ENCODE measurements around the gene RUFY2. TPM values are rescaled to one million over a fixed set of nuclear protein-coding genes. Genes with fewer than 3 reads are reported as not detected.
"Not testable (repeated sequence)": the region's sequence is repeated elsewhere in the genome, so short reads cannot be mapped to it uniquely, and the experiment has no call there.

Gene RUFY2
- total RNA-seq: 10 to 100 TPM in 3 of 6 donors, 1 to 10 TPM in 3; 8.6 to 15.5 (median 10.0) TPM
- polyA plus RNA-seq: 1 to 10 TPM; 3.6 to 7.8 TPM

DNA sequence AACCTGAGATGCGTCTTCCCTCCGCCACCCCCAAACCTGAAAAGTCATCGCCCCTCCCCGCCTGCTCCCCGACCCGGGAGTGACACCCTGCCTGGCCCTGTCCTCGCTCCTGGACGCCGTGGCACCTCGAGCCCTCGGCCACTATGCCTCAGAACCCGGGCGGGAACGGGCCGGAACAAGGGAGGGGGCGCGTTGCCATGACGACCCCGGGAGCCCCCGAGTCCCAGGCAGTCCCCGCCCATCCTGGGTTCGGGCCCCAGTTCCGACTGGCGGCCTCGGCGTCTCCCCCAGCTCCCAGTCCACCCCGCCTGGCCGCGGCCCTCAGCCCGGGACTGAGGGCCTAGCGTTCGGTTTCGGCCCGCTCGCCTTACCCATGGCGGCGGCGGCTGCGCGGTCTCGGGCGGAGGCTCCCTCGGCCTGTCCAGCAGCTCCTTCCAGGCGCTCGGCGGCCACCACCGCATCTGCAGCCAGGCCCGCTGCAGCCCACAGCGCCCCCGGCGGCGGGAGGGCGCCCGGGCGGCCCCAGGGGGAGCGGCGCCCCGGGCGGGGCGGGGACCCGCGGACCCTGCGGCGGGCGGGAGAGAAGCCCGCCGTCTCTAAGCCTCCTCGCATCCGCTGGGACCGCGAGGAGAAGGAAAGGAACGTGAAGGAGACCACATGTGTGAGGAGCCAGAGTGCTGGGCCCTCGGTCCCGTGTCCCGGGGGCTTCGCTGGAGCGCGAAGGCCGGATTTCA is at the start of gene RUFY2:
Gene RUFY2, minus strand, starts transcription at position 463 of the 734 bp plus-strand sequence. Its CDS starts 88 bp downstream, at position 375.
- TF ChIP-seq CTCF (IDR thresholded peaks at IDR 0.05): peak; percentile 25 to 84 (median 47)
- DNase-seq (peak; percentile 64 to 94 (median 82)), ATAC-seq (peak; percentile 94 to 98 (median 98)), FAIRE-seq (no peak)
- H3K36me3 ChIP-seq: no peaks in the 10 kb centered on the region
- H3K27ac ChIP-seq: peak within 1 kb of the TSS; percentile 87 to 89 (median 88)
- H3K27me3 ChIP-seq: no peaks in the 10 kb centered on the region
- H3K4me1 ChIP-seq: peaks cover 6 to 10% (median 7%) of the 10 kb centered on the region in 3 donors
- H3K4me3 ChIP-seq: peak within 1 kb of the TSS; percentile 91 to 99 (median 97)
- H3K9me3 ChIP-seq: no peaks in the 10 kb centered on the region
- intact Hi-C loops (cut with DNase I): no loop called here
- 0 to 1% methylated on average over 50 to 79 of the region's 79 CpGs for WGBS, 2 donors

- H3K36me3 ChIP-seq; intact Hi-C loops (cut with DNase I); FAIRE-seq; H3K4me1 ChIP-seq; H3K27me3 ChIP-seq; H3K4me3 ChIP-seq; H3K27ac ChIP-seq; ATAC-seq; H3K9me3 ChIP-seq: not testable (repeated sequence)
- WGBS, 2 donors: 77 to 88% methylated on average over 7 of the region's 7 CpGs
- peak in 1 of 6 donors; percentile 30 for DNase-seq
Observed at GRCh38 chr10:68449698-68450097, 42.6 kb upstream of the RUFY2 start.

- DNase-seq (no peak), FAIRE-seq (no peak), ATAC-seq (peak; percentile 37 to 89 (median 67))
- Histone ChIP-seq H3K27me3 (no peaks in the 10 kb centered on the region), H3K9me3 (no peaks in the 10 kb centered on the region), H3K4me1 (no peaks in the 10 kb centered on the region), H3K4me3 (no peak overlapping the region), H3K27ac (no peak overlapping the region), H3K36me3 (no peaks in the 10 kb centered on the region)
- intact Hi-C loops (cut with DNase I): no loop called here
- WGBS, 2 donors: 21 to 32% methylated on average over 1 of the region's 1 CpG
- no peak for TF ChIP-seq CTCF (IDR thresholded peaks at IDR 0.05)
Observed at GRCh38 chr10:68446179-68446578, 39.1 kb upstream of the RUFY2 start.

- Histone ChIP-seq H3K4me3 (no peak overlapping the region), H3K36me3 (no peaks in the 10 kb centered on the region), H3K27ac (no peak overlapping the region), H3K4me1 (no peaks in the 10 kb centered on the region), H3K9me3 (no peaks in the 10 kb centered on the region), H3K27me3 (no peaks in the 10 kb centered on the region)
- DNase-seq (no peak), ATAC-seq (no peak), FAIRE-seq (no peak)
- TF ChIP-seq CTCF (IDR thresholded peaks at IDR 0.05): no peak
- intact Hi-C loops (cut with DNase I): no loop called here
- WGBS, 2 donors: 97 to 98% methylated on average over 2 of the region's 2 CpGs
Observed at GRCh38 chr10:68442971-68443370, 35.9 kb upstream of the RUFY2 start.

DNA sequence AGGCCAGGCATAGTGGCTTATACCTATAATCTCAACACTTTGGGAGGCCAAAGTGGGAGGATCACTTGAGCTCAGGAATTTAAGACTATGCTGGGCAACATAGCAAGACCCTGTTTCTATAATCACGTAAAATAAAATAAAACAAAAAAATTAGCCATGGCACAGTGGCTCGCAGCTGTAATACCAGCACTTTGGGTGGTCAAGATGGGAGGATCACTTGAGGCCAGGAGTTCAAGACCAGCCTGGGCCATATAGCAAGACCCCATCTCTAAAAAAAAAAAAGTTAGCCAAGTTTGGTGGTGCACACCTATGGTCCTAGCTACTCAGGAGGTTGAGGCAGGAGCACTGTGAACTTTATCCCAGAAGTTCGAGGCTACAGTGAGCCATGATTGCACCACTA is 33.8 kb upstream of the RUFY2 start:
- Histone ChIP-seq H3K4me1 (no peaks in the 10 kb centered on the region), H3K27ac (no peak overlapping the region), H3K4me3 (no peak overlapping the region), H3K27me3 (no peaks in the 10 kb centered on the region), H3K36me3 (no peaks in the 10 kb centered on the region), H3K9me3 (no peaks in the 10 kb centered on the region)
- FAIRE-seq: no peak
- intact Hi-C loops (cut with DNase I): no loop called here
- ATAC-seq: no peak
- no peak for DNase-seq
- 97 to 100% methylated on average over 3 of the region's 3 CpGs for WGBS, 2 donors
- TF ChIP-seq CTCF (IDR thresholded peaks at IDR 0.05): no peak
